Muscle layer of duodenum (tissue), 2 donors: ENCODE data around the gene WDR35.
A peak's percentile ranks its signal among the peaks of the same experiment; 100 is the strongest.

ENCODE experiments used
- H3K27ac ChIP-seq: one replicate; pipeline ENCODE4 v1.7.0; 2013; ENCODE audit warnings: mild to moderate bottlenecking, low read length
- H3K27me3 ChIP-seq: one replicate; pipeline ENCODE4 v1.7.0; 2013; ENCODE audit warnings: low read depth, mild to moderate bottlenecking, control low read depth, low read length
- H3K36me3 ChIP-seq, 2 donors: one replicate each; pipeline ENCODE4 v1.7.0; 2013; ENCODE audit warnings: low read length in 2 of 2, control low read depth in 1 of 2, mild to moderate bottlenecking in 1 of 2; ENCODE audit not compliant: insufficient read depth in 2 of 2, control insufficient read depth in 1 of 2
- H3K4me1 ChIP-seq, 2 donors: one replicate each; pipeline ENCODE4 v1.7.0; 2013; ENCODE audit warnings: low read length in 2 of 2, mild to moderate bottlenecking in 2 of 2, control low read depth in 1 of 2, moderate library complexity in 1 of 2; ENCODE audit not compliant: insufficient read depth in 2 of 2, control insufficient read depth in 1 of 2
- H3K4me3 ChIP-seq, 2 donors: one replicate each; pipeline ENCODE4 v1.7.0; 2013; ENCODE audit warnings: low read length in 2 of 2, low read depth in 1 of 2, mild to moderate bottlenecking in 1 of 2
- H3K9me3 ChIP-seq, 2 donors: one replicate each; pipeline ENCODE4 v1.7.0; 2013; ENCODE audit warnings: low read length in 2 of 2, control low read depth in 1 of 2, mild to moderate bottlenecking in 1 of 2; ENCODE audit not compliant: control insufficient read depth in 1 of 2
- donor health status: healthy.

The WDR35 gene

GRCh38 chr2:19865151-19865550 lies 124.8 kb downstream of the WDR35 start:
- Histone ChIP-seq H3K4me1 (peaks cover 3 to 11% of the 10 kb centered on the region in 2 donors), H3K27me3 (no peaks in the 10 kb centered on the region), H3K9me3 (no peaks in the 10 kb centered on the region), H3K36me3 (no peaks in the 10 kb centered on the region), H3K4me3 (no peak overlapping the region), H3K27ac (no peak overlapping the region)

- Histone ChIP-seq H3K27ac (no peak overlapping the region), H3K4me3 (no peak overlapping the region), H3K36me3 (no peaks in the 10 kb centered on the region), H3K27me3 (no peaks in the 10 kb centered on the region), H3K9me3 (no peaks in the 10 kb centered on the region), H3K4me1 (peaks cover 3 to 11% of the 10 kb centered on the region in 2 donors)
Measured at GRCh38 chr2:19864381-19864780, 125.5 kb downstream of the WDR35 start.

- Histone ChIP-seq H3K36me3 (no peaks in the 10 kb centered on the region), H3K4me1 (peaks cover 3 to 11% of the 10 kb centered on the region in 2 donors), H3K9me3 (no peaks in the 10 kb centered on the region), H3K4me3 (peak overlapping the region in 1 of 2 donors; percentile 21), H3K27me3 (no peaks in the 10 kb centered on the region), H3K27ac (no peak overlapping the region)
Measured at GRCh38 chr2:19863303-19864041, 126.4 kb downstream of the WDR35 start.

- Histone ChIP-seq H3K27me3 (no peaks in the 10 kb centered on the region), H3K4me1 (peaks cover 3 to 6% of the 10 kb centered on the region in 2 donors), H3K4me3 (no peak overlapping the region), H3K27ac (no peak overlapping the region), H3K36me3 (no peaks in the 10 kb centered on the region), H3K9me3 (no peaks in the 10 kb centered on the region)
Measured at GRCh38 chr2:19861813-19862212, 128.1 kb downstream of the WDR35 start.
